Peyer's patch (tissue), 4 donors: ENCODE results near the gene IL34. TPM values are rescaled to one million over a fixed set of nuclear protein-coding genes. Genes with fewer than 3 reads are reported as not detected.
"Not testable (repeated sequence)": the region's sequence is repeated elsewhere in the genome, so short reads cannot be mapped to it uniquely, and the experiment has no call there.

Experiments used
- DNase-seq, 3 donors: peaks; one replicate each; pipeline ENCODE4 v3.0.0-alpha.2; 2017 to 2019
- H3K27ac ChIP-seq, 4 donors: fragments of 200-600 bp; sonication (generic); one replicate each; pipeline ENCODE4 v1.5.1; 2016 to 2019
- H3K27me3 ChIP-seq, 2 donors: fragments of 200-600 bp; sonication (generic); one replicate each; pipeline ENCODE4 v1.5.1; 2019
- H3K36me3 ChIP-seq, 3 donors: fragments of 200-600 bp; sonication (generic); one replicate each; pipeline ENCODE4 v1.5.1; 2016 to 2019
- H3K4me1 ChIP-seq, 4 donors: fragments of 200-600 bp; sonication (generic); one replicate each; pipeline ENCODE4 v1.5.1; 2016 to 2019
- H3K4me3 ChIP-seq, 4 donors: fragments of 200-600 bp; sonication (generic); 1 replicate in 3 of 4; 2 replicates in 1 of 4; pipeline ENCODE4 v1.5.1; 2016 to 2019; ENCODE audit warnings: mild to moderate bottlenecking in 1 of 4
- H3K9me3 ChIP-seq, 4 donors: fragments of 200-600 bp; sonication (generic); one replicate each; pipeline ENCODE4 v1.5.1; 2016 to 2019; ENCODE audit warnings: mild to moderate bottlenecking in 1 of 4
- CTCF ChIP-seq, 6 experiments: fragments of 450-650 bp in 4 of 6; fragments of 200-600 bp in 2 of 6; sonication (generic) in 1 of 6; IDR thresholded peaks; one replicate each; pipeline ENCODE4 v1.5.1; 2017 to 2019; ENCODE audit warnings: antibody characterized with exemption in 6 of 6, mild to moderate bottlenecking in 3 of 6, moderate library complexity in 1 of 6
- POLR2A ChIP-seq, 2 donors: fragments of 450-650 bp; IDR thresholded peaks; one replicate each; pipeline ENCODE4 v1.5.1; 2017; ENCODE audit warnings: antibody characterized with exemption in 2 of 2, mild to moderate bottlenecking in 2 of 2, moderate library complexity in 2 of 2
- total RNA-seq, 4 donors: library from RNA; depleted of rRNA; stranded (reverse); fragments of >200 nt; gene quantifications; one replicate each; pipeline ENCODE4 v1.1.0, GENCODE V29; 2016

Gene IL34
- total RNA-seq, 4 donors from 2014 or later: 1.6 to 23.1 (median 2.6) TPM

GRCh38 chr16:70635336-70636016, 10.9 kb upstream of the IL34 start:
- H3K27me3 ChIP-seq: no peaks in the 10 kb centered on the region
- H3K27ac ChIP-seq: peak overlapping the region in 2 of 4 donors; percentile 28 to 33
- H3K9me3 ChIP-seq: no peaks in the 10 kb centered on the region
- H3K36me3 ChIP-seq: no peaks in the 10 kb centered on the region
- TF ChIP-seq POLR2A (IDR thresholded peaks at IDR 0.05) (no peak), CTCF (IDR thresholded peaks at IDR 0.05) (no peak)
- peaks cover 0 to 6% (median 0%) of the 10 kb centered on the region in 4 donors for H3K4me1 ChIP-seq
- no peak for DNase-seq
- no peak overlapping the region for H3K4me3 ChIP-seq

DNA sequence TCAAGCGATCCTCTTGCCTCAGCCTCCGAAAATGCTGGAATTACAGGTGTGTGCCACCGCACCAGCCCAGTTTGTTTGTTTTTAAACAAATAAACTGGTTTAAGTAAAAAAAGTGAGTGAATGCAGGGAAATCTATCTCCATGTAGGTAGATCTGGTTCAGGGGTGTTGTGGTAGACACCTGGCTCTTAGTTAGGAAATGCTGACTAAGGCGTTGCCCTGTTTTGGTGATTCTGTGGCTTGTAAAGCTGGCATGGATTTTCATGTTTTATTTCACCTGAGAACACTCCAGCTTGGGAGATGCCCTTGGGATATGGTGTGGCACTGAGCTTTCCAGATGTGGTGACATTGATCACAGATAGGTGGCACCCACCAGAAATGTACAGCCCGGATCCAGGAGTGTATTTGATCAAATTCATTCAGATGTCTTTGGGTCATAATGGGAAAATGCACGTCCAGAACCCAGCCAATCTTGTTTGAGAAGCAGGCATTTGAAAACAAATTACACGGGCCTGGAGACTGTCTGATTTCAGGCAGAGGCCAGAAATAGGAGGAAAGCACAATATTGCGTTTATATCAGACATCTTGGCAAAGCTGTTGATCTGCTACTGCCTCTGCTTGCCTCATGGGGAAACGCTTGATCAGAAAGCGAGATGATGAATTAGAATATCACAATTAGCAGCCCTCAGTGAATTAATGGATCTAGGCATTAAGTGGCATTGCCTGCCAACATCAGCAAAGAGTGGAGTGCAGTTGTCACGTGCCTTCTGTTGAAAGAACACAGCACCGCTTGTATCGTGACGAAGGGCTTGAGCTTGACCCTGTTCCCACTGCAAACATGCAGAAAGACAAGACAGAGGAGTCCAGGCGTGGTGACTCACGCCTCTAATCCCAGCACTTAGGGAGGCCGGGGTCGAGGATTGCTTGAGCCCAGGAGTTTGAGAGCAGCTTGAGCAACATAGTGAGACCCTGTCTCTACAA, 7.3 kb upstream of the IL34 start:
- Histone ChIP-seq H3K4me1 (peaks cover 0 to 6% (median 0%) of the 10 kb centered on the region in 4 donors), H3K4me3 (no peak overlapping the region), H3K27me3 (no peaks in the 10 kb centered on the region), H3K27ac (peak overlapping the region in 2 of 4 donors; percentile 52 to 57), H3K9me3 (no peaks in the 10 kb centered on the region), H3K36me3 (no peaks in the 10 kb centered on the region)
- TF ChIP-seq POLR2A (IDR thresholded peaks at IDR 0.05): no peak
- TF ChIP-seq CTCF (IDR thresholded peaks at IDR 0.05): no peak
- peak in 1 of 3 donors; percentile 65 for DNase-seq

GRCh38 chr16:70642633-70643032, 3.7 kb upstream of the IL34 start:
- Histone ChIP-seq H3K27me3 (no peaks in the 10 kb centered on the region), H3K27ac (no peak overlapping the region), H3K4me3 (no peak overlapping the region), H3K4me1 (peaks cover 0 to 6% (median 0%) of the 10 kb centered on the region in 4 donors), H3K9me3 (no peaks in the 10 kb centered on the region), H3K36me3 (no peaks in the 10 kb centered on the region)
- DNase-seq: no peak
- TF ChIP-seq CTCF (IDR thresholded peaks at IDR 0.05): no peak

- H3K9me3 ChIP-seq, H3K27ac ChIP-seq, H3K27me3 ChIP-seq, H3K4me1 ChIP-seq, DNase-seq, H3K4me3 ChIP-seq, H3K36me3 ChIP-seq: not testable (repeated sequence)
Measured at GRCh38 chr16:70643264-70643663, 3.1 kb upstream of the IL34 start.

- DNase-seq: no peak
- Histone ChIP-seq H3K4me1 (no peaks in the 10 kb centered on the region), H3K36me3 (no peaks in the 10 kb centered on the region), H3K9me3 (no peaks in the 10 kb centered on the region), H3K27me3 (no peaks in the 10 kb centered on the region), H3K4me3 (no peak overlapping the region), H3K27ac (no peak overlapping the region)
- no peak for TF ChIP-seq POLR2A (IDR thresholded peaks at IDR 0.05)
- TF ChIP-seq CTCF (IDR thresholded peaks at IDR 0.05): no peak
Measured at GRCh38 chr16:70644763-70645597, 1.4 kb upstream of the IL34 start.
